ENCODE data around the gene ZNF277.
A peak's percentile ranks its signal among the peaks of the same experiment; 100 is the strongest.

Gene ZNF277

DNA sequence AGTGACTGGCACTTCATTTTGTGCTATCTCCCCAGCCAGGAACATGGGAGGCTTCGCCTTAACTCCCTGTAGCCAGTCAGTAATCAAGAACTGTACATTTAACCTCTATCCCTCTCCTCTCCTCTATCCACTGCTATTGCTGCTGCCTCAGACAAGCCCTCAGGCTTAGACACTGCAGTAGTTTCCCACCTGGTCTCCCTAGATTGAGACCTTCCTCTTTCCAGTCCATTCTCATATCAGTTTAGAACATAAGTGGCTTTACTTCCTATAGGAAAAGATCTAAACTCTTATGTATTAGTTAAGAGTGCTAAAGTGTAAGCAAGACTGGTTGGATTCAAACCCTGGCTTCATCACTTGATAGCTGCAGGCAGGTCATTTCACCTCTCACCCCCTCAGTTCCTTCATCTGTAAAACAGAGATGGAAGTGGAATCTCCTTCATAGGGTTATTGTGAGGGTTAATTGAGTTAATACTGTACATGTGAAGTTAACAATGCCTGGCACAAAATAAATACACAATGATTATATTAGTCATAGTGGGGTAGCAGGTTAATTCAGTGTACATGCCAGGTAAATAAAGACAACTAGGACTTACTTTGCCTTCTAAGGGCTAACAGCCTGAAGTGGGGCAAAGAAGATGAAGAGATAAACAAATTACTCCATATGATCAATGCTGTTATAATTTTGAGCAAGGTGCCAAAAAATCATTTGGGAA, 76.1 kb downstream of the ZNF277 start:
- DNase-seq (ENCODE audit: low read depth): no peak
- TF ChIP-seq, protein P1, sequence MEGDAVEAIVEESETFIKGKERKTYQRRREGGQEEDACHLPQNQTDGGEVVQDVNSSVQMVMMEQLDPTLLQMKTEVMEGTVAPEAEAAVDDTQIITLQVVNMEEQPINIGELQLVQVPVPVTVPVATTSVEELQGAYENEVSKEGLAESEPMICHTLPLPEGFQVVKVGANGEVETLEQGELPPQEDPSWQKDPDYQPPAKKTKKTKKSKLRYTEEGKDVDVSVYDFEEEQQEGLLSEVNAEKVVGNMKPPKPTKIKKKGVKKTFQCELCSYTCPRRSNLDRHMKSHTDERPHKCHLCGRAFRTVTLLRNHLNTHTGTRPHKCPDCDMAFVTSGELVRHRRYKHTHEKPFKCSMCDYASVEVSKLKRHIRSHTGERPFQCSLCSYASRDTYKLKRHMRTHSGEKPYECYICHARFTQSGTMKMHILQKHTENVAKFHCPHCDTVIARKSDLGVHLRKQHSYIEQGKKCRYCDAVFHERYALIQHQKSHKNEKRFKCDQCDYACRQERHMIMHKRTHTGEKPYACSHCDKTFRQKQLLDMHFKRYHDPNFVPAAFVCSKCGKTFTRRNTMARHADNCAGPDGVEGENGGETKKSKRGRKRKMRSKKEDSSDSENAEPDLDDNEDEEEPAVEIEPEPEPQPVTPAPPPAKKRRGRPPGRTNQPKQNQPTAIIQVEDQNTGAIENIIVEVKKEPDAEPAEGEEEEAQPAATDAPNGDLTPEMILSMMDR (IDR thresholded peaks at IDR 0.05; ENCODE audit: low read length, missing control alignments): no peak
- H3K4me3 ChIP-seq (replicated peaks; ENCODE audit: low read depth, low read length): no peak overlapping the region

DNA sequence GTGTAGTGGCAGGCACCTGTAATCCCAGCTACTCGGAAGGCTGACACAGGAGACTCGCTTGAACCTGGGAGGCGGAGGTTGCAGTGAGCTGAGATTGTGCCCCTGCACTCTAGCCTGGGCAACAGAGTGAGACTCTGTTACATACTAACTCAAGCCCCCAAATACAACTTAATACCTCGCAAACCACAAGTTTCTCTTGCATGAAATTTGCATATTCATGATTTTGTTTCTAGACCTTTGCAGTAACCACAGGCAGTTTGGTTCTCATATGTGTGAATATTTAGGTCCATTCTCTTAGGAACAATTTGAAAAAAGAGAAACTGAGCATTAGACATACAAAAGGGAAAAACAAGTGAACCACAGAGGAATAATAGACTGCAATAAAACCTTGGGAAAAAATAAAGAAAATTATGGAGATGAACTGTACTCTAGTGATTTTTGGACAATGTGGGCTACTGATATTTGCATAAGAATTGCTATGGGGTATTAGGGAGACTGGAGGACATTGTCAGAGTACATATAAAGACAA, 77.0 kb downstream of the ZNF277 start:
- no peak for DNase-seq (ENCODE audit: low read depth)
- H3K4me3 ChIP-seq (replicated peaks; ENCODE audit: low read depth, low read length): no peak overlapping the region
- TF ChIP-seq, protein P1 (IDR thresholded peaks at IDR 0.05; ENCODE audit: low read length, missing control alignments): no peak

DNA sequence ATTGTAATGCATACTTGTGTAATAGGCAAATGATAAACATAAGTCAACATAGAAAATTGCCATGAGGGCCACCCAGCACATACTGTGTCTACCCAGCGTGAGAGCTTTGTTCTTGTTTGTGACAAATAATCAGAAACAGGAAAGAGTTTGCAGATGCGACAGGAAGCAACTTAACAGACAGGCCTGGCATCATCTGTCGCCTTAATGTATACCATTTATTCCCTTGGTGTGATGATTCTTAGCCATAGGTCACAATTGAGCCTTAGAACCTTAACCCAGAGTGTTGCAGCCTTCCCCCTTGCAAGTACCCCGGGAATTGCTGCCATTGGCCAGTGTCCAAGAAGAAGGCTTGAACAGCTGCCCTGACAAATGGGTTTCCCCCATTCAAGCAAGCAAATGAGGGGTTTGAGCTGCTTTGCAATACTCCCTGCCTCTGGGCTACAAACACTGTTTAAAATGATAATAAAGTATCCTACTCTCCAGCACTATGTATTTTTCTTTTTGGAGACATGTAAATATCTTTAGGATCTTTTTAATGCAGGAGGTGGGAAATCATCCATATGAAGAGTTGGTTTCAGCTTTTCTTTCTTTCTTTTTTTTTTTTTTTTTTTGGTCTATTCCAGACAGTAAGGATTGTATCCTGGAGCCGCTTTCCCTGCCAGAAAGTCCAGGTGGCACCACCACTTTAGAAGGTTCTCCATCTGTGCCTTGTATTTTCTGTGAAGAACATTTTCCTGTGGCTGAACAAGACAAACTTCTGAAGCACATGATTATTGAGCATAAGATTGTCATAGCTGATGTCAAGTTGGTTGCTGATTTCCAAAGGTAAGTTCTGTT, 80.0 kb downstream of the ZNF277 start:
- DNase-seq (ENCODE audit: low read depth): peak; percentile 4
- no peak overlapping the region for H3K4me3 ChIP-seq (replicated peaks; ENCODE audit: low read depth, low read length)
- TF ChIP-seq, protein P1 (IDR thresholded peaks at IDR 0.05; ENCODE audit: low read length, missing control alignments): no peak

DNA sequence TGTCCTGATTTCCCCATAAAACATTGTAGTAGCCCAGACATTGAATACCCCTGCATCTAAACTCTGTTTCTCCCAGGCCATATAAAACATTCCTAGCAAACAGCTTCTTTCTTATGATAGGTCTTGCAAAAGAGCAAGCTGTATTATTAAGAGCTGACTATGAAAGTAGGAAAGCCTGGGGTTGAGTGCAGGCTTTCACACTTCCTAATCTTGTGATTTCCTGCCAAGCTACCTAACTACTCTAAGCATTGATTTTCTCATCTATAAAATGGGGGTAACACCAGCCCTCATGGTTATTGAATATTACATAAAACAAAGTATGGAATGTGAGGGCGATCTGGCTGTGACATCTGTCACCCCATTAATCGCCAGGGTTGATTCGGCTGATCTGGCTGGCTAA, 81.8 kb downstream of the ZNF277 start:
- no peak for DNase-seq (ENCODE audit: low read depth)
- H3K4me3 ChIP-seq (replicated peaks; ENCODE audit: low read depth, low read length): no peak overlapping the region
- TF ChIP-seq, protein P1 (IDR thresholded peaks at IDR 0.05; ENCODE audit: low read length, missing control alignments): no peak

DNA sequence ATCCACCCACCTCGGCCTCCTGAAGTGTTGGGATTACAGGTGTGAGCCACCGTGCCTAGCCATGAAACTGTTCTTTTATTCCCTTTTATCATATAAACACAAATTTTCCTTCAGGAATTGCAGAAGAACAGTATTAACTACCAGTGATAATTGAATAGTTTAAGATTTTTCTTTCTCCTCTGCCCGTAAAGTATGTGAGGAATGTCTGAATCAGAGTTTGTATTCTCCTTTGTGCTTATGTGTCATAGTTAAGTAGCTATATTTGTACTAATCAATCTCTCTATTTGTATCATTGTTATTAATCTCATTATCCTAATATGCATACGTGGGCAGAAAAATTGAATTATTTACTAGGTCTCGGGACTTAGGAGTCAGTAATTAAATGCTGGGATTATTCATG, 83.6 kb downstream of the ZNF277 start:
- TF ChIP-seq, protein P1 (IDR thresholded peaks at IDR 0.05; ENCODE audit: low read length, missing control alignments): no peak
- DNase-seq (ENCODE audit: low read depth): peak; percentile 48

DNA sequence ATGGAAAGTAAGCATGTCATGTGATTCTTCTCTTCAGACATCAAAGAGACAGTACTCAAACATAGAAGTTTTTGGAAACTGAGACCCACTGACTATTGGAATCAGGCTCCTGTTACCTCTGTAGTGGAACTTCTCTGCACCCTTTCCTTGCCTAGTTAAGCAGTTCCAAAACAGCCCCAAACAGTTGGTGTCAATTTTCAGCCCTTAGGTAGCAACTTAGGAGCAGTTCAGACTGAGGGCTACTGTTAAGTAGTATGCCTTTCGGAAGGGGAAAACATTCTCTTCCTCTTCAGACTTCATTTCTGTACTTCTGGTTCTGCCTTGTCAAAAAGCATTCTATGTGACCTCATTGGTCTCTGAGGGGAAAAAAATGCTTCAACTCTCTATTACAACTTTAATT, 85.7 kb downstream of the ZNF277 start:
- TF ChIP-seq, protein P1 (IDR thresholded peaks at IDR 0.05; ENCODE audit: low read length, missing control alignments): no peak
- H3K4me3 ChIP-seq (replicated peaks; ENCODE audit: low read depth, low read length): no peak overlapping the region
- no peak for DNase-seq (ENCODE audit: low read depth)

More for the DNA sequence above, 83.6 kb downstream of the ZNF277 start:
- H3K4me3 ChIP-seq (replicated peaks; ENCODE audit: low read depth, low read length): no peak overlapping the region

All from fibroblast of pulmonary artery (primary cell).